Inflammatory macrophage treated with lipopolysaccharide for 1 hour (primary cell): ENCODE measurements around the gene GNRH2.
"Not testable (repeated sequence)": the region's sequence is repeated elsewhere in the genome, so short reads cannot be mapped to it uniquely, and the experiment has no call there.

Experiments used
- DNase-seq, 2 donors: peaks; one replicate each; pipeline ENCODE4 v3.0.0-alpha.2; 2020 to 2022

The GNRH2 gene

DNA sequence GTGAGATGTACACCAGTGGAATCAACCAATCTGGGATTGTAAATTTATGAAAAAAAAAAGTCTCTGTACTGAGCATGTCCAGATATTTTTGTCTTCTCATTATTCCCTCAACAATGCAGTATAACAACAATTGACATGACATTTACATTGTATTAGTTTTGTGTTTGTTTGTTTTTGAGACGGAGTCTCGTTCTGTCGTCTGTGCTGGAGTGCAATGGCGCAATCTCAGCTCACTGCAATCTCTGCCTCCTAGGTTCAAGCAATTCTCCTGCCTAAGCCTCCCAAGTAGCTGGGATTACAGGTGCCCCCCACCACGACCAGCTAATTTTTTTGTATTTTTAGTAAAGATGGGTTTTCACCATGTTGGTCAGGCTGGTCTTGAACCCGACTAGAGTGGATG, 31.9 kb downstream of the GNRH2 start:
- not testable (repeated sequence) for DNase-seq

- peak in 1 of 2 donors; percentile 24 for DNase-seq
Measured at GRCh38 chr20:3077618-3078134, 34.3 kb downstream of the GNRH2 start.

GRCh38 chr20:3080939-3081388, 37.5 kb downstream of the GNRH2 start:
- DNase-seq = no peak

GRCh38 chr20:3081641-3082040, 38.2 kb downstream of the GNRH2 start:
- no peak for DNase-seq

- DNase-seq = no peak
Measured at GRCh38 chr20:3082306-3082951, 39.0 kb downstream of the GNRH2 start.

GRCh38 chr20:3082955-3083952, 39.8 kb downstream of the GNRH2 start:
- DNase-seq = no peak

- no peak for DNase-seq
Measured at GRCh38 chr20:3084283-3084985, 41.0 kb downstream of the GNRH2 start, which contains the start of gene AVP. Gene AVP (minus strand): TSS chr20:3084724. CDS start chr20:3084674, 50 bp downstream.

- no peak for DNase-seq
Measured at GRCh38 chr20:3084986-3085360, 41.6 kb downstream of the GNRH2 start.

- DNase-seq = no peak
Measured at GRCh38 chr20:3085571-3086072, 42.2 kb downstream of the GNRH2 start.

DNA sequence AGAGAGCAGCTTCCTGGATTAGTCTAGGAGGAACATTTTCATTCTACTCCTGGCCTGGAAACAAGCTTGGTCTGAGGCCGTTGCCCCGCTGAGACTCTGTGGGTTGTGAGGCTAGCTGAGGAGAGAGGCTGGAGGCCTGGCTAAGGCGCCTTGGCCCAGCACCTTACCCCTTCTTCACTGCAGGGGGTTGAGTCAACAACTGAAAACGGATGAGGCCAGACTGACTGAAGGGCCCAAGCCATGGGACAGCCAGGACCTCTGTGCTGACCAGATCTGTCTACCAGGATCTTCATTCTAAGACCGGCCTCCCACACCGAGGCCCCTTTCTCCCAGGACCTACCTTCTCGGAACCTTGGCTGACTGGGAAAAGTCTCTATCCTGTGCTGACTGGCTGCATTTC, 44.6 kb downstream of the GNRH2 start:
- no peak for DNase-seq

DNA sequence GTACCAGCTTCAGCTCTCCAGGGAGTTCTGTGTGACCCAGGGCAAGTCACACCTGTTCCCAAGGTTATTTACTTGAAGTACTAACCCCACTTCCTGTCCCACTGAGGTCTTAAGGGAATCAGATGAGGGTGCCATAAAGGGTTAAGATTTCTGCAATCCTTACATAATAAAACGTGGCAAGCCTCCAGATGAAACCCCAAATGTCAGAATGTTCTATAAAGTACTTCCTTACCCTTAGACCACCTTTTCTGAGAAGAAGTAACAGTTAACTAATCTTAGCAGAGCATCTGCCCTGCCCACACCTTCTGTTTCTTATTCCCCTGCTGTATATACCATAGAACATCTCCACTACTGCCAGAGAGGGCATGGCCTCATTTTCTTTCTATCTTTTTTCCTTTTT, 47.1 kb downstream of the GNRH2 start:
- DNase-seq = no peak

- no peak for DNase-seq
Measured at GRCh38 chr20:3092611-3093379, 49.4 kb downstream of the GNRH2 start.

DNA sequence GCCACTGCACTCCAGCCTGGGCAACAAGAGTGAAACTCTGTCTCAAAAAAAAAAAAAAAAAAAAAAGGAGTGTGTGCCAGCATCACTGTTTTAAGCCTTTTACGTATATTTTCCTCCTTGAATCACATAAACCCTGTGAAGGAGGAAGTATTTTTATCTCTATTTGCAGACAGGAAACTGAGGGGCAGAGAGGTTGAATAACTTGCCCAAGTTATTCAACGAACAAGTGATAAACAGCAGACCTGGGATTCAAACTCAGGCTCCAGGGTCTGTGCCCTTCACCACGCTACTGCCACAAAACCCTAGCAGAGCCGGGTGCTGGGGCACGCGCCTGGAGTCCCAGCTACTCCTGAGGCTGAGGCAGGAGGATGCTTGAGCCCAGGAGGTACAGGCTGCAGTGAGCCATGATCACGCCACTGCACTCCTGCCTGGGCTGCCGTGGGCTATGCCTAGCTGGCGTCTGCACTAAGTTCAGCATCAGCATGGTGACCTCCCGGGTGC, 50.5 kb downstream of the GNRH2 start:
- no peak for DNase-seq

DNA sequence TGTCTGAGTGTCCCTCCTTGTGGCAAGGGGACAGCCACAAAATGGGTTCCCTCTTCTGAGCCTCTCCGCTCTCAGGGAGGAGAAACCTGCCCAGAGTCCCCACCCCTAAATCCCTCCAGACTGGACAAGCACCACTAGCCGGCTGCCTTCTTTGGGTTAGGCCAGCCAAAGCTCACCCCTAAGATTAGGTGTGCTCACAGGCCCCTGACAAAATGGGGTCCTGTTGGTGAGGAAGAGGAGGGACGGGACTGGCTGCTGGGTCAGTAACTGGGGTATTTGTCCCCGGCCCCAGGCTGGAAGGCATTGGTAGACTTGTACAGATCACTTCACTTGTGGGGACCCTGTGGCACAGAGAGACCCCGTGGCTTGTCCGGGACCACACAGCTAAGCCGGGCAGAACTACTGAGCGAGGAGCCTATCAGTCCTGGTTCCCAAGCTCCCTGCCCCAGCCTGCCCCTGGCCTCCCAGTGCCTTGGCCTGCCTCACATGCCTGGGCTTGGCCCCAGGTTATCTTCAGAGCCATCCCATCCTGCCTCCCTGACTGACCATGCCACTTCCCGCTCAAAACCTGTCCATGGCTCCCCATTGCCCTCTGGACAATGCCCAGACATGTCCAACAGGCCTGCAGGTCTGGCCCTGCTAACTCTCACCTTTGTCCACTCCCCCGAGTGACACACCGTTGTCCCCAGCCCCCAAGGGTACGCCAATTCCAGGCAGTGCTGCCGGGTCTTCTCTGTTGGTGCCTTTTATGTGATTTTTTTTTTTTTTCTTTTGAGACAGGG, 51.6 kb downstream of the GNRH2 start:
- no peak for DNase-seq
